ENCODE measurements around the gene LPA.

Gene LPA

GRCh38 chr6:160509610-160510009 lies 154.5 kb downstream of the LPA start:
- DNase-seq, result no peak

GRCh38 chr6:160508599-160508998 lies 155.5 kb downstream of the LPA start:
- DNase-seq, result no peak

GRCh38 chr6:160507420-160507819 lies 156.7 kb downstream of the LPA start:
- DNase-seq, result no peak

GRCh38 chr6:160505970-160506369 lies 158.1 kb downstream of the LPA start:
- DNase-seq, result no peak

- DNase-seq, result no peak
These were observed 163.4 kb downstream of the LPA start for GRCh38 chr6:160500639-160501038.

GRCh38 chr6:160494576-160494975 lies 169.5 kb downstream of the LPA start:
- DNase-seq, result no peak

GRCh38 chr6:160489091-160489490 lies 175.0 kb downstream of the LPA start:
- DNase-seq, result no peak

GRCh38 chr6:160487116-160487515 lies 177.0 kb downstream of the LPA start:
- no peak for DNase-seq
